Gastroesophageal sphincter (tissue), 3 donors: ENCODE data around the gene CFAP45.
A peak's percentile ranks its signal among the peaks of the same experiment; 100 is the strongest.

Experiments
- POLR2A ChIP-seq, 2 donors: fragments of 450-650 bp; IDR thresholded peaks; one replicate each; pipeline ENCODE4 v1.6.1; 2017; ENCODE audit warnings: antibody characterized with exemption in 2 of 2, mild to moderate bottlenecking in 2 of 2, moderate library complexity in 1 of 2
- TF ChIP-seq, protein P1 (sequence below), 4 experiments: fragments of 200-600 bp in 2 of 4; fragments of 450-650 bp in 2 of 4; sonication (generic) in 1 of 4; IDR thresholded peaks; one replicate each; pipeline ENCODE4 v1.5.1; 2017 to 2019; ENCODE audit warnings: antibody characterized with exemption in 4 of 4, mild to moderate bottlenecking in 2 of 4, moderate library complexity in 2 of 4

DNA sequence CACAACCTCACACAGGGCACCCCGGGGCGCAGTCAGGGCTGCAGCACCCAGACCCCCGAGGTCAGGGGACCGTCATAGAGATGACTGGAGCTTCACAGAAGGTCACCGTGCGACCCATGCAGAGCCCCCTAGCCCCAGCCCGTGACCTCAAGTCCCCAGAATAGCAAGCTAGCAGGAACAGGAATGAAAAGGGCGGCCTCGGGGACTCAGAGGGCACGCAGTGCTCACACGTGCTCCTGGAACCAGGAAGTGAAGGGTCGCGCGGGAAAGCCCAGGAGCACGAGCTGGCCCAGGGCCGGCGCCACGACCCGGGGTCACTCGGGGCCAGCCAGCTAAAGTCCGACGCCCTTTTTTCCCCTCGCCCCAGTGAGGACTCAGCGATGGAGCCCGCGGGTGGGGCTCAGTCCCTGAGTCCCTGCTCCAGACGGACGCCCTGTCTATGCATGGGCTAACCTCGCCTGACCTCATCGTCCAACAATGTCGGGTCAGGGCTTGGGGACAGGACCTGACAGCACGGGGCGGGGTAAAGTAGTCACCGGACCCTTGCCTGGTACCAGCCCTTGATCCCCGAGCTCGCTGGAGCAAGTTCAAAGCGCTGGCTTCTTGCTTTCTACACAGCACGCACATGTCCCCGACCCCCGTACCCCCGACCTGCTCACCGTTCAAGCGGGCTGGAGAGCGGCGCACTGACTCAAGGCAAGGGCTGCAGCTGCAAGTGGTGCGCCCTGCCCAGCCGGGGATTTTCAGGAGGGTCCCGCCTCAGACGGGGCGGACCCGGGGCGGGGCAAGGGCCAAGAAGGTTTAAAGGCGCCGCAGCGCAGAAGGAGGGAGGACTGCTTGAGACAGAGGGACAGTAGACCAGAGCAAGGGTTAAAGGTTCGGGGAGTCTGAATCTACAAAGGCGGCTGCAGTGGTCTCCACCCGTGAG is 25.1 kb upstream of the CFAP45 start, which contains the start of gene TAGLN2:
- TF ChIP-seq, protein P1, sequence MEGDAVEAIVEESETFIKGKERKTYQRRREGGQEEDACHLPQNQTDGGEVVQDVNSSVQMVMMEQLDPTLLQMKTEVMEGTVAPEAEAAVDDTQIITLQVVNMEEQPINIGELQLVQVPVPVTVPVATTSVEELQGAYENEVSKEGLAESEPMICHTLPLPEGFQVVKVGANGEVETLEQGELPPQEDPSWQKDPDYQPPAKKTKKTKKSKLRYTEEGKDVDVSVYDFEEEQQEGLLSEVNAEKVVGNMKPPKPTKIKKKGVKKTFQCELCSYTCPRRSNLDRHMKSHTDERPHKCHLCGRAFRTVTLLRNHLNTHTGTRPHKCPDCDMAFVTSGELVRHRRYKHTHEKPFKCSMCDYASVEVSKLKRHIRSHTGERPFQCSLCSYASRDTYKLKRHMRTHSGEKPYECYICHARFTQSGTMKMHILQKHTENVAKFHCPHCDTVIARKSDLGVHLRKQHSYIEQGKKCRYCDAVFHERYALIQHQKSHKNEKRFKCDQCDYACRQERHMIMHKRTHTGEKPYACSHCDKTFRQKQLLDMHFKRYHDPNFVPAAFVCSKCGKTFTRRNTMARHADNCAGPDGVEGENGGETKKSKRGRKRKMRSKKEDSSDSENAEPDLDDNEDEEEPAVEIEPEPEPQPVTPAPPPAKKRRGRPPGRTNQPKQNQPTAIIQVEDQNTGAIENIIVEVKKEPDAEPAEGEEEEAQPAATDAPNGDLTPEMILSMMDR (IDR thresholded peaks at IDR 0.05), result peak in 2 of 4 experiments; percentile 8 to 19
- peak; percentile 92 to 94 for TF ChIP-seq POLR2A (IDR thresholded peaks at IDR 0.05)
